Measurements from ENCODE around the gene LMF1. TPM values are rescaled to one million over a fixed set of nuclear protein-coding genes. Genes with fewer than 3 reads are reported as not detected.

LMF1 gene
- total RNA-seq, 1 experiment from 2014 or later = 12.8 TPM

DNA sequence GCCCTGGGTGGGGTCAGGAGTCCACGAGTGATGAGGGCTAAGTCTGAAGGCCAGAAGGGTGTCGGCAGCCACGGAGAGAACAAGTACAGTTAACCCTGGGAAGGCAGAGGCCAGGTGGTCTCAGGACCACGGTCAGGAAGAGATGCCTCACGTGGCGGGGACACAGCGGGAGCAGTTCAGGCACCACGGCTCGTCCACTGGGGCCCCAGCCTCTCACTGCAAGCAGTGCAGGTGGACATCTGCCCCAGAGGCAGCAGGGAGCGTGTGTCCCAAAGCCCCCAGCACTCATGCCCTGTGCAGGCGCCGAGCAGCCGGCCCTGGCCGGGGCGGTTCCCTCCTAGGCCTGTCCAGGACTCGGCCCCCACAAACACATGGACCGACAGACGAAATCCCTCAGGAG lies 4.7 kb downstream of the LMF1 start:
- Histone ChIP-seq H3K79me2 (ENCODE audit: insufficient read depth, low read length) (peaks cover 12% of the 10 kb centered on the region; the same call in 1 of the 2 replicates), H3K9me2 (ENCODE audit: insufficient read depth) (no peaks in the 10 kb centered on the region), H4K20me1 (ENCODE audit: insufficient read depth) (no peaks in the 10 kb centered on the region), H3K9ac (ENCODE audit: low read length) (no peak overlapping the region), H2AFZ (ENCODE audit: low read depth, low read length, poor library complexity, severe bottlenecking) (no peak overlapping the region), H3K4me3 (replicated peaks in 1 of 2; ENCODE audit: low read depth in 1 of 2, low read length in 2 of 2) (no peak overlapping the region), H3K27me3 (ENCODE audit: insufficient read depth, low read length) (no peaks in the 10 kb centered on the region), H3K27ac (ENCODE audit: low read depth, low read length) (no peak overlapping the region), H3K9me3 (ENCODE audit: control insufficient read depth in 1 of 2, insufficient read depth in 1 of 2, low read depth in 1 of 2, low read length in 2 of 2) (no peaks in the 10 kb centered on the region; a peak in 1 of 4 replicates), H3K36me3 (ENCODE audit: control insufficient read depth in 1 of 2, insufficient read depth in 2 of 2, low read length in 2 of 2) (peaks cover 0 to 10% of the 10 kb centered on the region in 2 experiments; a peak in 1 of 4 replicates), H3K4me1 (ENCODE audit: control insufficient read depth in 1 of 2, insufficient read depth in 2 of 2, low read length in 2 of 2) (peaks cover 16 to 17% of the 10 kb centered on the region in 2 experiments), H3K4me2 (ENCODE audit: low read length) (no peak overlapping the region)
- ChIA-PET CTCF (no interaction called here), POLR2A (no interaction called here), RAD21 (ENCODE audit: low non-redundant PET in 1 of 2, low total read pairs in 2 of 2, uncharacterized antibody in 2 of 2, unreplicated experiment in 2 of 2) (no interaction called here)
- DNase-seq (ENCODE audit: low read depth, low spot score) = no peak
- TF ChIP-seq ZFX (IDR thresholded peaks at IDR 0.05) (no peak), SP1 (IDR thresholded peaks at IDR 0.05; ENCODE audit: low read depth) (no peak), FOSL1 (IDR thresholded peaks at IDR 0.05; ENCODE audit: low read depth) (no peak), RAD21 (IDR thresholded peaks at IDR 0.05; ENCODE audit: low read depth) (no peak), JUND (IDR thresholded peaks at IDR 0.05) (no peak)
- TF ChIP-seq, protein P1, sequence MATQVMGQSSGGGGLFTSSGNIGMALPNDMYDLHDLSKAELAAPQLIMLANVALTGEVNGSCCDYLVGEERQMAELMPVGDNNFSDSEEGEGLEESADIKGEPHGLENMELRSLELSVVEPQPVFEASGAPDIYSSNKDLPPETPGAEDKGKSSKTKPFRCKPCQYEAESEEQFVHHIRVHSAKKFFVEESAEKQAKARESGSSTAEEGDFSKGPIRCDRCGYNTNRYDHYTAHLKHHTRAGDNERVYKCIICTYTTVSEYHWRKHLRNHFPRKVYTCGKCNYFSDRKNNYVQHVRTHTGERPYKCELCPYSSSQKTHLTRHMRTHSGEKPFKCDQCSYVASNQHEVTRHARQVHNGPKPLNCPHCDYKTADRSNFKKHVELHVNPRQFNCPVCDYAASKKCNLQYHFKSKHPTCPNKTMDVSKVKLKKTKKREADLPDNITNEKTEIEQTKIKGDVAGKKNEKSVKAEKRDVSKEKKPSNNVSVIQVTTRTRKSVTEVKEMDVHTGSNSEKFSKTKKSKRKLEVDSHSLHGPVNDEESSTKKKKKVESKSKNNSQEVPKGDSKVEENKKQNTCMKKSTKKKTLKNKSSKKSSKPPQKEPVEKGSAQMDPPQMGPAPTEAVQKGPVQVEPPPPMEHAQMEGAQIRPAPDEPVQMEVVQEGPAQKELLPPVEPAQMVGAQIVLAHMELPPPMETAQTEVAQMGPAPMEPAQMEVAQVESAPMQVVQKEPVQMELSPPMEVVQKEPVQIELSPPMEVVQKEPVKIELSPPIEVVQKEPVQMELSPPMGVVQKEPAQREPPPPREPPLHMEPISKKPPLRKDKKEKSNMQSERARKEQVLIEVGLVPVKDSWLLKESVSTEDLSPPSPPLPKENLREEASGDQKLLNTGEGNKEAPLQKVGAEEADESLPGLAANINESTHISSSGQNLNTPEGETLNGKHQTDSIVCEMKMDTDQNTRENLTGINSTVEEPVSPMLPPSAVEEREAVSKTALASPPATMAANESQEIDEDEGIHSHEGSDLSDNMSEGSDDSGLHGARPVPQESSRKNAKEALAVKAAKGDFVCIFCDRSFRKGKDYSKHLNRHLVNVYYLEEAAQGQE (IDR thresholded peaks at IDR 0.05; ENCODE audit: low read depth) = no peak
- TF ChIP-seq, protein P2, sequence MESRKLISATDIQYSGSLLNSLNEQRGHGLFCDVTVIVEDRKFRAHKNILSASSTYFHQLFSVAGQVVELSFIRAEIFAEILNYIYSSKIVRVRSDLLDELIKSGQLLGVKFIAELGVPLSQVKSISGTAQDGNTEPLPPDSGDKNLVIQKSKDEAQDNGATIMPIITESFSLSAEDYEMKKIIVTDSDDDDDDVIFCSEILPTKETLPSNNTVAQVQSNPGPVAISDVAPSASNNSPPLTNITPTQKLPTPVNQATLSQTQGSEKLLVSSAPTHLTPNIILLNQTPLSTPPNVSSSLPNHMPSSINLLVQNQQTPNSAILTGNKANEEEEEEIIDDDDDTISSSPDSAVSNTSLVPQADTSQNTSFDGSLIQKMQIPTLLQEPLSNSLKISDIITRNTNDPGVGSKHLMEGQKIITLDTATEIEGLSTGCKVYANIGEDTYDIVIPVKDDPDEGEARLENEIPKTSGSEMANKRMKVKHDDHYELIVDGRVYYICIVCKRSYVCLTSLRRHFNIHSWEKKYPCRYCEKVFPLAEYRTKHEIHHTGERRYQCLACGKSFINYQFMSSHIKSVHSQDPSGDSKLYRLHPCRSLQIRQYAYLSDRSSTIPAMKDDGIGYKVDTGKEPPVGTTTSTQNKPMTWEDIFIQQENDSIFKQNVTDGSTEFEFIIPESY (IDR thresholded peaks at IDR 0.05; ENCODE audit: extremely low read depth, insufficient replicate concordance, low read length) = no peak
- ATAC-seq = no peak
- intact Hi-C loops (cut with micrococcal nuclease) = no loop called here
- no TSS peak for BruUV-seq (replicated peaks)

Measured in HCT116 (cell line).